22Rv1 (cell line): ENCODE results near the gene RPL26.

ENCODE experiments used
- CTCF ChIP-seq: fragments of 450-650 bp; IDR thresholded peaks from 2 replicates; pipeline ENCODE4 v1.5.1; 2017; ENCODE audit warnings: mild to moderate bottlenecking
- ZFX ChIP-seq: fragments of 450-650 bp; IDR thresholded peaks from 2 replicates; pipeline ENCODE4 v1.6.1; 2017; ENCODE audit warnings: antibody characterized with exemption, borderline replicate concordance

- TF ChIP-seq CTCF (no peak), ZFX (no peak)
These were observed 5.6 kb downstream of the RPL26 start for GRCh38 chr17:8377422-8377821.
